Measurements from ENCODE around the gene LYAR.

LYAR gene

DNA sequence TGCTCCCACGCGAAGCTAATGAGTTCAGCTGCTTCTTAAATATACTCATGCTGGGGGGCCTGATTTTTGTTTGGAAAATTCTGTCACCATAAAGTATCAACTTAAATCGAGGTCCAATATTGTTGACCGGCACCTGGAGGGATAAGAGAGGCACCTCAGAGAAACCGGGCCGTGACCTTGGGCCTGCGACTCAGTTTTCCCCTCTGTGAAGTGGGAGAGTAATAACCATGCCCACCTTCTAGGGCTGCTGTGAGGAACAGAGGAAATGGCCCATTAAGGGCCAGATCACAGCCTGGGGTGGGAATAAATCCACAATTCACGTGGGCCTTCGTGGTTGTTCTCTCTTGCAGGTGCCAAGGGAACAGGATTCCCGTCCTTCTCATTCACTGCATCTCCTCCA, 39.5 kb upstream of the LYAR start:
- no peak overlapping the region for H3K27ac ChIP-seq
- no peak overlapping the region for H3K4me3 ChIP-seq (IDR thresholded peaks at IDR 0.05; ENCODE audit: insufficient read depth, low read depth, low read length)
- no peaks in the 10 kb centered on the region for H3K27me3 ChIP-seq (ENCODE audit: insufficient read depth, low read depth)
- H3K4me1 ChIP-seq (ENCODE audit: low read depth, poor library complexity, severe bottlenecking), result no peaks in the 10 kb centered on the region
- H2AFZ ChIP-seq (ENCODE audit: low read depth), result no peak overlapping the region
- H3K4me2 ChIP-seq, result no peak overlapping the region
- no peaks in the 10 kb centered on the region for H3K36me3 ChIP-seq (ENCODE audit: insufficient read depth)
- TF ChIP-seq, protein P1, sequence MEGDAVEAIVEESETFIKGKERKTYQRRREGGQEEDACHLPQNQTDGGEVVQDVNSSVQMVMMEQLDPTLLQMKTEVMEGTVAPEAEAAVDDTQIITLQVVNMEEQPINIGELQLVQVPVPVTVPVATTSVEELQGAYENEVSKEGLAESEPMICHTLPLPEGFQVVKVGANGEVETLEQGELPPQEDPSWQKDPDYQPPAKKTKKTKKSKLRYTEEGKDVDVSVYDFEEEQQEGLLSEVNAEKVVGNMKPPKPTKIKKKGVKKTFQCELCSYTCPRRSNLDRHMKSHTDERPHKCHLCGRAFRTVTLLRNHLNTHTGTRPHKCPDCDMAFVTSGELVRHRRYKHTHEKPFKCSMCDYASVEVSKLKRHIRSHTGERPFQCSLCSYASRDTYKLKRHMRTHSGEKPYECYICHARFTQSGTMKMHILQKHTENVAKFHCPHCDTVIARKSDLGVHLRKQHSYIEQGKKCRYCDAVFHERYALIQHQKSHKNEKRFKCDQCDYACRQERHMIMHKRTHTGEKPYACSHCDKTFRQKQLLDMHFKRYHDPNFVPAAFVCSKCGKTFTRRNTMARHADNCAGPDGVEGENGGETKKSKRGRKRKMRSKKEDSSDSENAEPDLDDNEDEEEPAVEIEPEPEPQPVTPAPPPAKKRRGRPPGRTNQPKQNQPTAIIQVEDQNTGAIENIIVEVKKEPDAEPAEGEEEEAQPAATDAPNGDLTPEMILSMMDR (conservative IDR thresholded peaks at IDR 0.05; ENCODE audit: low read depth, low read length), result no peak
- H4K20me1 ChIP-seq (ENCODE audit: insufficient read depth), result no peaks in the 10 kb centered on the region
- H3K79me2 ChIP-seq (ENCODE audit: insufficient read depth, low read depth), result no peaks in the 10 kb centered on the region
- H3K9ac ChIP-seq, result no peak overlapping the region

DNA sequence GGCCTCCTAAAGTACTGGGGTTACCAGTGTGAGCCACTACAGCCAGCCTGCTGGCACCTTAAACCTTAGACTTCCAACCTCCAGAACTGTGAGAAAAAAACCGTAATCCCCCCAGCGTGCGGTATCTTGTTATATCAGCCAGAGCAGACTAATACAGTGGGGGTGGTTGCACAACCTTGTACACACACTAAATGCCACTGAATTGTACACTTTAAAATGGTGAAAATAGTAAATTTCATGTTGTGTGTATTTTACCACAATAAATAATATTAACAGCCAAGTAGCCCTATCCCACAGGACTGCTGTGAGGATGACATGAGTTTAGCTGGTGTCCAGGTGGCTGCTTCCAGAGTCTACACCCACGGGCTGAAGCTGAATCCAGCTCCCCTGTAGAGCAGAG, 38.9 kb upstream of the LYAR start:
- H3K9ac ChIP-seq, result no peak overlapping the region
- no peak overlapping the region for H3K4me2 ChIP-seq
- TF ChIP-seq, protein P1 (conservative IDR thresholded peaks at IDR 0.05; ENCODE audit: low read depth, low read length), result no peak
- H4K20me1 ChIP-seq (ENCODE audit: insufficient read depth), result no peaks in the 10 kb centered on the region
- no peaks in the 10 kb centered on the region for H3K27me3 ChIP-seq (ENCODE audit: insufficient read depth, low read depth)
- H3K36me3 ChIP-seq (ENCODE audit: insufficient read depth), result no peaks in the 10 kb centered on the region
- no peaks in the 10 kb centered on the region for H3K4me1 ChIP-seq (ENCODE audit: low read depth, poor library complexity, severe bottlenecking)
- no peak overlapping the region for H3K27ac ChIP-seq
- H3K4me3 ChIP-seq (IDR thresholded peaks at IDR 0.05; ENCODE audit: insufficient read depth, low read depth, low read length), result no peak overlapping the region
- H3K79me2 ChIP-seq (ENCODE audit: insufficient read depth, low read depth), result no peaks in the 10 kb centered on the region
- no peak overlapping the region for H2AFZ ChIP-seq (ENCODE audit: low read depth)

GRCh38 chr4:4328206-4328605, 38.3 kb upstream of the LYAR start:
- Histone ChIP-seq H3K4me3 (IDR thresholded peaks at IDR 0.05; ENCODE audit: insufficient read depth, low read depth, low read length) (no peak overlapping the region), H3K79me2 (ENCODE audit: insufficient read depth, low read depth) (no peaks in the 10 kb centered on the region), H2AFZ (ENCODE audit: low read depth) (no peak overlapping the region)

GRCh38 chr4:4327652-4328121, 37.7 kb upstream of the LYAR start:
- Histone ChIP-seq H3K27ac (no peak overlapping the region), H3K4me2 (no peak overlapping the region), H4K20me1 (ENCODE audit: insufficient read depth) (no peaks in the 10 kb centered on the region), H3K4me3 (IDR thresholded peaks at IDR 0.05; ENCODE audit: insufficient read depth, low read depth, low read length) (no peak overlapping the region), H3K36me3 (ENCODE audit: insufficient read depth) (no peaks in the 10 kb centered on the region), H3K79me2 (ENCODE audit: insufficient read depth, low read depth) (no peaks in the 10 kb centered on the region), H3K9ac (no peak overlapping the region), H2AFZ (ENCODE audit: low read depth) (no peak overlapping the region), H3K4me1 (ENCODE audit: low read depth, poor library complexity, severe bottlenecking) (no peaks in the 10 kb centered on the region), H3K27me3 (ENCODE audit: insufficient read depth, low read depth) (no peaks in the 10 kb centered on the region)
- TF ChIP-seq, protein P1 (conservative IDR thresholded peaks at IDR 0.05; ENCODE audit: low read depth, low read length), result no peak

More at GRCh38 chr4:4328206-4328605, 38.3 kb upstream of the LYAR start:
- H3K9ac ChIP-seq, result no peak overlapping the region
- H3K4me2 ChIP-seq, result no peak overlapping the region
- no peaks in the 10 kb centered on the region for H3K36me3 ChIP-seq (ENCODE audit: insufficient read depth)
- H3K4me1 ChIP-seq (ENCODE audit: low read depth, poor library complexity, severe bottlenecking), result no peaks in the 10 kb centered on the region
- no peaks in the 10 kb centered on the region for H4K20me1 ChIP-seq (ENCODE audit: insufficient read depth)
- no peaks in the 10 kb centered on the region for H3K27me3 ChIP-seq (ENCODE audit: insufficient read depth, low read depth)
- H3K27ac ChIP-seq, result no peak overlapping the region
- TF ChIP-seq, protein P1 (conservative IDR thresholded peaks at IDR 0.05; ENCODE audit: low read depth, low read length), result no peak
